ENCODE data around the gene ZNF710.

GRCh38 chr15:90054618-90055097 lies 53.5 kb downstream of the ZNF710 start:
- TF ChIP-seq CTCF (IDR thresholded peaks at IDR 0.05; ENCODE audit: low read depth, low read length, poor library complexity, severe bottlenecking): no peak
- TF ChIP-seq EZH2phosphoT487 (IDR thresholded peaks at IDR 0.05; ENCODE audit: borderline replicate concordance, low read length): no peak
